IMR-90 (cell line): Measurements from ENCODE around the gene LIN37. TPM values are rescaled to one million over a fixed set of nuclear protein-coding genes. Genes with fewer than 3 reads are reported as not detected.

Source experiments
- ATAC-seq: fragments of 200-7000 bp; cut with Tn5 transposase; 2 replicates; pipeline ENCODE4 v1.9.1; 2020; ENCODE audit warnings: low read depth, mild to moderate bottlenecking, moderate library complexity
- BruUV-seq: library from RNA; stranded (reverse); fragments of 400-500 nt; replicated peaks from 2 replicates; lab custom pipeline; 2021; lab: Mats Ljungman, UMichigan
- CTCF ChIA-PET: fragments of 300-600 bp; formaldehyde crosslinking; extraction: SDS; loops from one replicate; lab custom pipeline; 2021; ENCODE audit warnings: antibody characterized with exemption; lab: Yijun Ruan, JAX
- POLR2A ChIA-PET: fragments of 300-600 bp; sonication (Branson Sonifier 250); formaldehyde crosslinking; loops from one replicate; lab custom pipeline; 2022; ENCODE audit warnings: antibody characterized with exemption; ENCODE audit not compliant: unreplicated experiment; lab: Charles Lee
- DNase-seq: peaks from one replicate; pipeline ENCODE4 v3.0.0; 2013
- H2AFZ ChIP-seq: replicated peaks from 2 replicates; pipeline ENCODE3; 2013; ENCODE audit warnings: low read length, mild to moderate bottlenecking; ENCODE audit not compliant: poor library complexity
- H2AK5ac ChIP-seq: 2 replicates; pipeline ENCODE4 v1.6.1; 2013; ENCODE audit warnings: low read depth, low read length, inconsistent platforms
- H2AK9ac ChIP-seq: replicated peaks from 2 replicates; pipeline ENCODE3; 2013; ENCODE audit warnings: mild to moderate bottlenecking, low read depth, low read length, moderate library complexity; ENCODE audit not compliant: poor library complexity
- H2BK120ac ChIP-seq: 2 replicates; pipeline ENCODE4 v1.6.1; 2013; ENCODE audit warnings: low read depth, low read length, inconsistent platforms
- H2BK15ac ChIP-seq: 3 replicates; pipeline ENCODE4 v1.6.1; 2013; ENCODE audit warnings: low read depth, low read length, inconsistent platforms
- H2BK20ac ChIP-seq: 2 replicates; pipeline ENCODE4 v1.6.1; 2013; ENCODE audit warnings: low read depth, mild to moderate bottlenecking, inconsistent platforms, low read length, moderate library complexity
- H2BK5ac ChIP-seq: 2 replicates; pipeline ENCODE4 v1.6.1; 2013; ENCODE audit warnings: mild to moderate bottlenecking, low read depth, low read length, inconsistent platforms; ENCODE audit not compliant: poor library complexity, severe bottlenecking
- H3K14ac ChIP-seq: replicated peaks from 2 replicates; pipeline ENCODE4 v1.6.1; 2013; ENCODE audit warnings: low read depth, low read length, inconsistent platforms
- H3K18ac ChIP-seq: 2 replicates; pipeline ENCODE4 v1.6.1; 2013; ENCODE audit warnings: low read depth, low read length, control low read depth
- H3K23ac ChIP-seq: 2 replicates; pipeline ENCODE4 v1.6.1; 2013; ENCODE audit warnings: low read depth, low read length, inconsistent platforms
- H3K27ac ChIP-seq: 2 replicates; pipeline ENCODE4 v1.5.1; 2013; ENCODE audit warnings: mild to moderate bottlenecking, control low read depth, low read length; ENCODE audit not compliant: insufficient read depth
- H3K27me3 ChIP-seq: 2 replicates; pipeline ENCODE4 v1.6.1; 2013; ENCODE audit warnings: low read length; ENCODE audit not compliant: control insufficient read depth, insufficient read depth
- H3K36me3 ChIP-seq: 2 replicates; pipeline ENCODE4 v1.6.1; 2013; ENCODE audit warnings: low read length, mixed read lengths; ENCODE audit not compliant: control insufficient read depth, insufficient read depth
- H3K4ac ChIP-seq: 2 replicates; pipeline ENCODE4 v1.6.1; 2013; ENCODE audit warnings: low read depth, low read length, inconsistent platforms
- H3K4me1 ChIP-seq: 2 replicates; pipeline ENCODE4 v1.6.1; 2013; ENCODE audit warnings: low read length, mixed read lengths; ENCODE audit not compliant: control insufficient read depth, insufficient read depth
- H3K4me2 ChIP-seq: 2 replicates; pipeline ENCODE4 v1.6.1; 2013; ENCODE audit warnings: low read depth, mild to moderate bottlenecking, control low read depth, low read length, moderate library complexity
- H3K4me3 ChIP-seq: 2 replicates; pipeline ENCODE4 v1.5.1; 2013; ENCODE audit warnings: low read depth, mild to moderate bottlenecking, control low read depth, low read length, moderate library complexity; ENCODE audit not compliant: insufficient read depth
- H3K56ac ChIP-seq: 2 replicates; pipeline ENCODE4 v1.6.1; 2013; ENCODE audit warnings: low read length, inconsistent platforms; ENCODE audit not compliant: insufficient read depth; ENCODE audit errors: extremely low read depth
- H3K79me1 ChIP-seq, 2 experiments: 2 replicates each; pipeline ENCODE4 v1.6.1; 2013; ENCODE audit warnings: low read length in 2 of 2, inconsistent platforms in 1 of 2, low read depth in 1 of 2
- H3K9ac ChIP-seq: 2 replicates; pipeline ENCODE4 v1.6.1; 2013; ENCODE audit warnings: low read depth, low read length, control low read depth
- H3K9me1 ChIP-seq: 2 replicates; pipeline ENCODE4 v1.6.1; 2013; ENCODE audit warnings: low read length, inconsistent platforms; ENCODE audit not compliant: insufficient read depth
- H3K9me3 ChIP-seq: 2 replicates; pipeline ENCODE4 v1.6.1; 2013; ENCODE audit warnings: low read length; ENCODE audit not compliant: control insufficient read depth, insufficient read depth
- H4K20me1 ChIP-seq: 2 replicates; pipeline ENCODE4 v1.6.1; 2013; ENCODE audit warnings: low read length, inconsistent platforms; ENCODE audit not compliant: insufficient read depth
- H4K5ac ChIP-seq: 2 replicates; pipeline ENCODE4 v1.6.1; 2013; ENCODE audit warnings: mild to moderate bottlenecking, low read depth, low read length, control low read depth
- H4K8ac ChIP-seq, 2 experiments: 2 replicates each; pipeline ENCODE4 v1.6.1; 2013; ENCODE audit warnings: low read depth in 2 of 2, low read length in 2 of 2, control low read depth in 1 of 2, inconsistent platforms in 1 of 2
- H4K91ac ChIP-seq: 2 replicates; pipeline ENCODE4 v1.6.1; 2013; ENCODE audit warnings: low read depth, low read length, inconsistent platforms; ENCODE audit not compliant: insufficient read depth
- BHLHE40 ChIP-seq: fragments of 150-350 bp; IDR thresholded peaks from 2 replicates; pipeline ENCODE4 v1.6.1; 2016; ENCODE audit warnings: mild to moderate bottlenecking, low read depth, low read length
- CEBPB ChIP-seq: IDR thresholded peaks from 2 replicates; pipeline ENCODE4 v1.6.1; 2012; ENCODE audit warnings: low read depth, low read length, improper control_type of control experiment
- CHD1 ChIP-seq: IDR thresholded peaks from 2 replicates; pipeline ENCODE4 v1.6.1; 2012; ENCODE audit warnings: low read depth, low read length, improper control_type of control experiment
- FOS ChIP-seq: fragments of 150-350 bp; IDR thresholded peaks from 2 replicates; pipeline ENCODE4 v1.6.1; 2016; ENCODE audit warnings: low read depth, low read length
- MAFK ChIP-seq: IDR thresholded peaks from 2 replicates; pipeline ENCODE4 v1.6.1; 2012; ENCODE audit warnings: low read depth, low read length, improper control_type of control experiment
- MAZ ChIP-seq: IDR thresholded peaks from 2 replicates; pipeline ENCODE4 v1.6.1; 2012; ENCODE audit warnings: low read depth, mild to moderate bottlenecking, low read length, improper control_type of control experiment, moderate library complexity, borderline replicate concordance
- MXI1 ChIP-seq: IDR thresholded peaks from 2 replicates; pipeline ENCODE4 v1.6.1; 2012; ENCODE audit warnings: low read depth, mild to moderate bottlenecking, low read length, moderate library complexity, borderline replicate concordance
- NFE2L2 ChIP-seq: fragments of 150-350 bp; IDR thresholded peaks from 2 replicates; pipeline ENCODE4 v1.6.1; 2016; ENCODE audit warnings: low read depth, mild to moderate bottlenecking, low read length
- POLR2A ChIP-seq: IDR thresholded peaks from 2 replicates; pipeline ENCODE4 v1.6.1; 2012; ENCODE audit warnings: mild to moderate bottlenecking, low read depth, low read length
- RAD21 ChIP-seq: IDR thresholded peaks from 2 replicates; pipeline ENCODE4 v1.6.1; 2012; ENCODE audit warnings: low read length, improper control_type of control experiment
- RCOR1 ChIP-seq: IDR thresholded peaks from 2 replicates; pipeline ENCODE4 v1.6.1; 2012; ENCODE audit warnings: mild to moderate bottlenecking, low read length, improper control_type of control experiment; ENCODE audit not compliant: insufficient replicate concordance
- RFX5 ChIP-seq: IDR thresholded peaks from 2 replicates; pipeline ENCODE4 v1.8.0; 2012; ENCODE audit warnings: low read depth, mild to moderate bottlenecking, low read length, moderate library complexity
- SMC3 ChIP-seq: fragments of 150-350 bp; IDR thresholded peaks from 2 replicates; pipeline ENCODE4 v1.6.1; 2016; ENCODE audit warnings: low read depth, mild to moderate bottlenecking, antibody characterized with exemption, low read length, moderate library complexity
- WGBS, 2 experiments: methylation state at CpG; one replicate each; pipeline versions ENCODE4 v1.1.5 to v1.1.7; 2013; ENCODE audit warnings: missing lambda C conversion rate in 2 of 2; ENCODE audit not compliant: insufficient read length in 1 of 2; ENCODE audit errors: extremely low coverage in 2 of 2; 5-methylcytosine and 5-hydroxymethylcytosine counted together
- dilution Hi-C: fragments of 300-500 bp; cut with HindIII; formaldehyde crosslinking; loops from one replicate; pipeline ENCODE4 v1.14.3; 2018; ENCODE audit warnings: low sequenced_read_pairs; ENCODE audit not compliant: unreplicated experiment
- in situ Hi-C: fragments of 300-500 bp; cut with MboI; formaldehyde crosslinking; loops from 3 replicates; pipeline ENCODE4 v1.14.3; 2019; ENCODE audit warnings: low sequenced_read_pairs, inconsistent platforms, mixed read lengths
- intact Hi-C: fragments of 100-400 bp; cut with micrococcal nuclease; formaldehyde crosslinking; loops from 2 replicates; pipeline ENCODE4 v1.10.0; 2022
- polyA plus RNA-seq, 3 experiments: library from polyadenylated mRNA; depleted of rRNA; stranded (reverse); fragments of >200 nt; gene quantifications; 2 replicates each; pipeline ENCODE4 v1.2.3, GENCODE V29; 2012; ENCODE audit warnings: low replicate concordance in 1 of 3
- total RNA-seq: library from RNA; depleted of rRNA; stranded (reverse); fragments of >200 nt; gene quantifications from 2 replicates; pipeline ENCODE4 v1.2.3, GENCODE V29; 2012
- TF ChIP-seq, protein P1 (sequence below): conservative IDR thresholded peaks from 2 replicates; pipeline ENCODE4 v1.5.1; 2012; ENCODE audit warnings: mild to moderate bottlenecking, low read depth, low read length, improper control_type of control experiment
- TF ChIP-seq, protein P2 (sequence below): fragments of 150-350 bp; IDR thresholded peaks from 2 replicates; pipeline ENCODE4 v1.6.1; 2017; ENCODE audit warnings: mild to moderate bottlenecking, antibody characterized with exemption, low read length, low read depth

The LIN37 gene
- total and polyA plus RNA-seq, 2 of the 4 experiments (the other 2 are of a cell fraction), result 12.7 to 23.1 TPM

- H2BK120ac ChIP-seq, result peak overlapping the region; percentile 69
- ChIA-PET POLR2A (interaction anchor here (0.6 to 1.0 kb wide), 2 partner anchors 8 to 488 kb away, joined by 4 to 5 read pairs; partner anchors contain the start of gene LIN37), CTCF (no interaction called here)
- peaks cover 13% of the 10 kb centered on the region for H3K4me1 ChIP-seq
- H2BK15ac ChIP-seq, result no peak overlapping the region; the same call in 2 of the 3 replicates
- peak overlapping the region; percentile 80; the same call in 1 of the 2 replicates for H3K56ac ChIP-seq
- peak overlapping the region; percentile 50 for H3K4me3 ChIP-seq
- H3K4ac ChIP-seq, result peak overlapping the region; percentile 91
- H3K27me3 ChIP-seq, result no peaks in the 10 kb centered on the region
- peak overlapping the region; percentile 74 for H3K18ac ChIP-seq
- in situ Hi-C loops, result no loop called here
- peak; percentile 55 for DNase-seq
- peaks cover 6% of the 10 kb centered on the region; the same call in 1 of the 2 replicates for H4K20me1 ChIP-seq
- no TSS peak for BruUV-seq
- peaks cover 29% of the 10 kb centered on the region for H3K36me3 ChIP-seq
- peak overlapping the region; percentile 88 for H3K14ac ChIP-seq
- peak overlapping the region; percentile 96 for H2AFZ ChIP-seq
- peak; percentile 8 for ATAC-seq
- peaks cover 32 to 70% of the 10 kb centered on the region in 2 experiments for H3K79me1 ChIP-seq
- peak overlapping the region; percentile 92 for H4K91ac ChIP-seq
- peak overlapping the region; percentile 78 to 94 for H4K8ac ChIP-seq
- H2BK5ac ChIP-seq, result peak overlapping the region; percentile 96
- peak overlapping the region; percentile 89 for H4K5ac ChIP-seq
- peak overlapping the region; percentile 97 for H3K27ac ChIP-seq
- WGBS, 2 experiments, result 5% methylated on average over 38 of the region's 74 CpGs; no CpG with 5 or more reads in 1 of the 2 experiments
- H2AK9ac ChIP-seq, result peak overlapping the region; percentile 95
- intact Hi-C loops, result loop anchor here (5.0 kb wide), 1 partner anchor 177 kb away; no protein-coding TSS in a partner anchor
- H3K9me1 ChIP-seq, result peaks cover 18% of the 10 kb centered on the region; the same call in 1 of the 2 replicates
- dilution Hi-C loops, result no loop called here
- H3K23ac ChIP-seq, result peak overlapping the region; percentile 94
- H2AK5ac ChIP-seq, result peak overlapping the region; percentile 91
- no peak overlapping the region for H2BK20ac ChIP-seq
- H3K9me3 ChIP-seq, result no peaks in the 10 kb centered on the region
- peak overlapping the region; percentile 93 for H3K4me2 ChIP-seq
- peak overlapping the region; percentile 90 for H3K9ac ChIP-seq
- TF ChIP-seq SMC3 (no peak), CEBPB (no peak), FOS (no peak), RCOR1 (no peak), NFE2L2 (no peak), MAFK (no peak), BHLHE40 (peak; percentile 17; the same call in 1 of the 2 replicates), CHD1 (no peak), MXI1 (peak; percentile 88; the same call in 1 of the 2 replicates), RAD21 (no peak), RFX5 (no peak), MAZ (peak; percentile 61; the same call in 1 of the 2 replicates), POLR2A (peak; percentile 1; the same call in 1 of the 2 replicates)
- TF ChIP-seq, protein P1, sequence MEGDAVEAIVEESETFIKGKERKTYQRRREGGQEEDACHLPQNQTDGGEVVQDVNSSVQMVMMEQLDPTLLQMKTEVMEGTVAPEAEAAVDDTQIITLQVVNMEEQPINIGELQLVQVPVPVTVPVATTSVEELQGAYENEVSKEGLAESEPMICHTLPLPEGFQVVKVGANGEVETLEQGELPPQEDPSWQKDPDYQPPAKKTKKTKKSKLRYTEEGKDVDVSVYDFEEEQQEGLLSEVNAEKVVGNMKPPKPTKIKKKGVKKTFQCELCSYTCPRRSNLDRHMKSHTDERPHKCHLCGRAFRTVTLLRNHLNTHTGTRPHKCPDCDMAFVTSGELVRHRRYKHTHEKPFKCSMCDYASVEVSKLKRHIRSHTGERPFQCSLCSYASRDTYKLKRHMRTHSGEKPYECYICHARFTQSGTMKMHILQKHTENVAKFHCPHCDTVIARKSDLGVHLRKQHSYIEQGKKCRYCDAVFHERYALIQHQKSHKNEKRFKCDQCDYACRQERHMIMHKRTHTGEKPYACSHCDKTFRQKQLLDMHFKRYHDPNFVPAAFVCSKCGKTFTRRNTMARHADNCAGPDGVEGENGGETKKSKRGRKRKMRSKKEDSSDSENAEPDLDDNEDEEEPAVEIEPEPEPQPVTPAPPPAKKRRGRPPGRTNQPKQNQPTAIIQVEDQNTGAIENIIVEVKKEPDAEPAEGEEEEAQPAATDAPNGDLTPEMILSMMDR, result no peak
- TF ChIP-seq, protein P2, sequence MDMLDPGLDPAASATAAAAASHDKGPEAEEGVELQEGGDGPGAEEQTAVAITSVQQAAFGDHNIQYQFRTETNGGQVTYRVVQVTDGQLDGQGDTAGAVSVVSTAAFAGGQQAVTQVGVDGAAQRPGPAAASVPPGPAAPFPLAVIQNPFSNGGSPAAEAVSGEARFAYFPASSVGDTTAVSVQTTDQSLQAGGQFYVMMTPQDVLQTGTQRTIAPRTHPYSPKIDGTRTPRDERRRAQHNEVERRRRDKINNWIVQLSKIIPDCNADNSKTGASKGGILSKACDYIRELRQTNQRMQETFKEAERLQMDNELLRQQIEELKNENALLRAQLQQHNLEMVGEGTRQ, result peak; percentile 19; the same call in 1 of the 2 replicates
Observed at GRCh38 chr19:35755550-35756376, 7.4 kb downstream of the LIN37 start.
